Spleen (tissue), 11 donors: ENCODE results near the gene JAM3. TPM values are rescaled to one million over a fixed set of nuclear protein-coding genes. Genes with fewer than 3 reads are reported as not detected.

Source experiments
- DNase-seq: peaks from one replicate; pipeline ENCODE4 v3.0.0-alpha.2; 2020
- H3K27ac ChIP-seq, 8 donors: fragments of 200-600 bp; sonication (generic) in 7 of 8; 1 replicate in 4 of 8; 2 replicates in 4 of 8; pipeline versions ENCODE4 v1.5.0 to v1.8.0; 2016 to 2021; ENCODE audit warnings: inconsistent platforms in 4 of 8, mild to moderate bottlenecking in 4 of 8, moderate library complexity in 1 of 8
- H3K27me3 ChIP-seq, 7 donors: fragments of 200-600 bp; sonication (generic) in 6 of 7; replicated peaks in 1 of 7; 1 replicate in 4 of 7; 2 replicates in 3 of 7; pipeline versions ENCODE4 v1.5.0 to v1.8.0; 2016 to 2021; ENCODE audit warnings: inconsistent platforms in 3 of 7, mild to moderate bottlenecking in 1 of 7
- H3K36me3 ChIP-seq, 6 donors: fragments of 200-600 bp; sonication (generic) in 5 of 6; 1 replicate in 4 of 6; 2 replicates in 2 of 6; pipeline versions ENCODE4 v1.5.0 to v1.8.0; 2016 to 2021; ENCODE audit warnings: inconsistent platforms in 2 of 6
- H3K4me1 ChIP-seq, 6 donors: fragments of 200-600 bp; sonication (generic) in 5 of 6; 1 replicate in 3 of 6; 2 replicates in 3 of 6; pipeline versions ENCODE4 v1.5.0 to v1.8.0; 2016 to 2021; ENCODE audit warnings: inconsistent platforms in 3 of 6
- H3K4me3 ChIP-seq, 8 donors: fragments of 200-600 bp; sonication (generic) in 7 of 8; 1 replicate in 4 of 8; 2 replicates in 4 of 8; pipeline versions ENCODE4 v1.5.0 to v1.8.0; 2016 to 2021; ENCODE audit warnings: inconsistent platforms in 4 of 8, mild to moderate bottlenecking in 4 of 8, moderate library complexity in 2 of 8
- H3K9me3 ChIP-seq, 8 donors: fragments of 200-600 bp; sonication (generic) in 7 of 8; 1 replicate in 4 of 8; 2 replicates in 4 of 8; pipeline versions ENCODE4 v1.5.0 to v1.8.0; 2016 to 2021; ENCODE audit warnings: inconsistent platforms in 4 of 8
- POLR2A ChIP-seq, 3 donors: fragments of 450-650 bp; IDR thresholded peaks; one replicate each; pipeline ENCODE4 v1.5.1; 2017; ENCODE audit warnings: antibody characterized with exemption in 3 of 3, mild to moderate bottlenecking in 1 of 3
- POLR2AphosphoS5 ChIP-seq, 3 donors: sonication (generic); formaldehyde crosslinking; IDR thresholded peaks; one replicate each; pipeline ENCODE4 v1.5.1; 2017; ENCODE audit warnings: antibody characterized with exemption in 3 of 3
- WGBS, 5 donors: extraction: QIAGEN DNeasy Blood & Tissue Kit in 3 of 5; methylation state at CpG; one replicate each; pipeline versions ENCODE4 v1.1.5 to v1.1.7; 2013 to 2018; 5-methylcytosine and 5-hydroxymethylcytosine counted together
- intact Hi-C: fragments of 100-400 bp; cut with DNase I; formaldehyde crosslinking; loops from one replicate; pipeline ENCODE4 v1.15.0; 2023; ENCODE audit warnings: low total_unique reads
- polyA plus RNA-seq, 3 donors: library from polyadenylated mRNA; stranded (reverse); fragments of 200-250 nt; gene quantifications; one replicate each; pipeline ENCODE4 v1.2.1, GENCODE V29; 2013
- total RNA-seq, 7 donors: library from RNA; depleted of rRNA in 3 of 7; stranded (reverse); fragments of >200 nt in 3 of 7; fragmentation: NEBNext Ultra II Directional in 4 of 7; extraction: Animal tissue kit (Norgen Biotek cat#: 25700) in 4 of 7; gene quantifications; one replicate each; pipeline versions ENCODE4 v1.1.0 to v1.2.1, GENCODE V29; 2016 to 2021
- TF ChIP-seq, protein P1 (sequence below), 11 experiments: fragments of 200-600 bp in 7 of 11; fragments of 450-650 bp in 4 of 11; sonication (generic) in 4 of 11; IDR thresholded peaks in 8 of 11; conservative IDR thresholded peaks in 3 of 11; 1 replicate in 7 of 11; 2 replicates in 4 of 11; pipeline versions ENCODE4 v1.4.0 to v1.8.0; 2016 to 2021; ENCODE audit warnings: antibody characterized with exemption in 11 of 11, inconsistent platforms in 4 of 11, mild to moderate bottlenecking in 1 of 11
- donor health status: healthy with polysubstance abuse.
- donor health status: DM: no; HTN: no; CAD: no; lungs with moderate emphysema.
- donor health status: DM: no; HTN: no; CAD: no.
- donor health status: Bipolar disorder and iron deficiency.
- donor health status: healthy.
- donor health status: DM: no; HTN: no; CAD: no.
- donor health status: DM: yes; HTN: yes; CAD: no.

The JAM3 gene
- total and polyA plus RNA-seq, 10 donors: 9.5 to 28.7 (median 23.2) TPM

DNA sequence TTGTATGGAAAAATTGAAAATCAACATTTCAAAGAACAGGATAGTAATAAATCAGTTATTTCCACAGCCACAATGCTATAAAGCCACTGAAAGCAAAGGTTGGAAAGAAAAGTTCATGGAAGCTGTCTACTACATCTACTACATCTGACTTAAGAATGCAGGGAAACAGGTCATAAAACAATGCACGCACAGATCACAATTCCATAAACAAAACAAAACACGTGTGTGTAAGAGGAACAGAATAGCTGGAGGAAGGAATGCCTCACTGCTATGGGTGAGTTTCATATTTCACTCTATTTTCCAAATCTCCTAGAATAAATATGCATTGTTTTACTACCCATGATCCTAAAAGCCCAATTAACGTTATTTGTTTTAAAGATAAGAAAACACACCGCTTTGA lies 88.6 kb downstream of the JAM3 start:
- TF ChIP-seq, protein P1, sequence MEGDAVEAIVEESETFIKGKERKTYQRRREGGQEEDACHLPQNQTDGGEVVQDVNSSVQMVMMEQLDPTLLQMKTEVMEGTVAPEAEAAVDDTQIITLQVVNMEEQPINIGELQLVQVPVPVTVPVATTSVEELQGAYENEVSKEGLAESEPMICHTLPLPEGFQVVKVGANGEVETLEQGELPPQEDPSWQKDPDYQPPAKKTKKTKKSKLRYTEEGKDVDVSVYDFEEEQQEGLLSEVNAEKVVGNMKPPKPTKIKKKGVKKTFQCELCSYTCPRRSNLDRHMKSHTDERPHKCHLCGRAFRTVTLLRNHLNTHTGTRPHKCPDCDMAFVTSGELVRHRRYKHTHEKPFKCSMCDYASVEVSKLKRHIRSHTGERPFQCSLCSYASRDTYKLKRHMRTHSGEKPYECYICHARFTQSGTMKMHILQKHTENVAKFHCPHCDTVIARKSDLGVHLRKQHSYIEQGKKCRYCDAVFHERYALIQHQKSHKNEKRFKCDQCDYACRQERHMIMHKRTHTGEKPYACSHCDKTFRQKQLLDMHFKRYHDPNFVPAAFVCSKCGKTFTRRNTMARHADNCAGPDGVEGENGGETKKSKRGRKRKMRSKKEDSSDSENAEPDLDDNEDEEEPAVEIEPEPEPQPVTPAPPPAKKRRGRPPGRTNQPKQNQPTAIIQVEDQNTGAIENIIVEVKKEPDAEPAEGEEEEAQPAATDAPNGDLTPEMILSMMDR (IDR thresholded peaks at IDR 0.05 in 8 of 11, conservative IDR thresholded peaks at IDR 0.05 in 3 of 11): no peak
- no peak for TF ChIP-seq POLR2A (IDR thresholded peaks at IDR 0.05)
- no peak for TF ChIP-seq POLR2AphosphoS5 (IDR thresholded peaks at IDR 0.05)
- Histone ChIP-seq H3K4me3 (no peak overlapping the region), H3K27me3 (no peaks in the 10 kb centered on the region), H3K36me3 (peaks cover 0 to 100% (median 68%) of the 10 kb centered on the region in 6 donors), H3K4me1 (no peaks in the 10 kb centered on the region), H3K9me3 (no peaks in the 10 kb centered on the region), H3K27ac (no peak overlapping the region)
- intact Hi-C loops: no loop called here
- DNase-seq: no peak
- 87 to 90% (median 88%) methylated on average over 4 of the region's 4 CpGs for WGBS, 5 donors

DNA sequence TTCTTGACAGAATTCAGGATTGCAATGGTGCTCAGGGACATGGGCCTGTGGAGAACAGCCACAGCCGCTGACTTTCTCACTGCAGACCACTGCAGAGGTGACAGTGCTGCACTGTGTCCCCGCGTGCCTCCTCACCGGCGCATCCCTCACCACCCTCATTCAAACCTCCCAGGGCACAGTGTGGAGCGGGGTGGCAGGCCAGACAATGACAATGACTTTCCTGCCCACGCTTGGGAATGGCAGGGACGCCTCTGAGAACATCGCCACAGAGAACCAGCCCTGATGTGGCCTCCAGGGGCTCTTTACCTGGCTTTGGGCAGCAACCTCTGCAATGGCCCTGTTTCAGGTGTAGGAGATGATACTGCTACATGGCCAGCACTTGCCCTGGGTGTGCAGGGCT lies 89.2 kb downstream of the JAM3 start:
- H3K27ac ChIP-seq: no peak overlapping the region
- H3K36me3 ChIP-seq: peaks cover 0 to 100% (median 66%) of the 10 kb centered on the region in 6 donors
- WGBS, 5 donors: 91 to 97% (median 95%) methylated on average over 7 to 9 of the region's 9 CpGs
- intact Hi-C loops: no loop called here
- no peaks in the 10 kb centered on the region for H3K9me3 ChIP-seq
- H3K27me3 ChIP-seq: no peaks in the 10 kb centered on the region
- no peak for DNase-seq
- TF ChIP-seq POLR2A (IDR thresholded peaks at IDR 0.05) (no peak), POLR2AphosphoS5 (IDR thresholded peaks at IDR 0.05) (no peak)
- TF ChIP-seq, protein P1 (IDR thresholded peaks at IDR 0.05 in 8 of 11, conservative IDR thresholded peaks at IDR 0.05 in 3 of 11): no peak
- H3K4me3 ChIP-seq: no peak overlapping the region
- H3K4me1 ChIP-seq: no peaks in the 10 kb centered on the region

DNA sequence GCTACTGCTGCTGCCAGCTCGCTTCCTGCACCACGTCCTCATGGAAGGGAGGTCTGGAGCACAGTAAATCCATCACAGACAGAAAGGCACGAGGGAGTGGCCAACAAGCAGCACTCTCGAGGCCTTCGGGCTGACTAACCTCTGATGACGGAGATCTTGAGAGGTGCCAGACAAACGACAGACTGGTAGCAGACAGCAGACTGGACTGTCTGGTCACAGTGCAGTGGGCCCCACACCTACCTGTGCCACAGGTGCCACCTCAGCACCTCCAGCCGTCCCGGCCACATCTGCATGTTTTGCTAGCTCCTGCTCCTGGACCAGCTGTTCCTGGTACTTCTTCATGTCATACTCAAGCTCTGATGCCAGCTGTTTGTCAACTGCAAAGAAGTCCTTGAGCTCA lies 90.8 kb downstream of the JAM3 start:
- Histone ChIP-seq H3K36me3 (peaks cover 0 to 100% (median 62%) of the 10 kb centered on the region in 6 donors), H3K27me3 (no peaks in the 10 kb centered on the region), H3K9me3 (no peaks in the 10 kb centered on the region), H3K4me1 (no peaks in the 10 kb centered on the region), H3K27ac (no peak overlapping the region), H3K4me3 (no peak overlapping the region)
- no peak for DNase-seq
- intact Hi-C loops: no loop called here
- no peak for TF ChIP-seq POLR2A (IDR thresholded peaks at IDR 0.05)
- TF ChIP-seq POLR2AphosphoS5 (IDR thresholded peaks at IDR 0.05): no peak
- TF ChIP-seq, protein P1 (IDR thresholded peaks at IDR 0.05 in 8 of 11, conservative IDR thresholded peaks at IDR 0.05 in 3 of 11): no peak
- 92 to 95% (median 94%) methylated on average over 8 to 9 of the region's 9 CpGs for WGBS, 5 donors

DNA sequence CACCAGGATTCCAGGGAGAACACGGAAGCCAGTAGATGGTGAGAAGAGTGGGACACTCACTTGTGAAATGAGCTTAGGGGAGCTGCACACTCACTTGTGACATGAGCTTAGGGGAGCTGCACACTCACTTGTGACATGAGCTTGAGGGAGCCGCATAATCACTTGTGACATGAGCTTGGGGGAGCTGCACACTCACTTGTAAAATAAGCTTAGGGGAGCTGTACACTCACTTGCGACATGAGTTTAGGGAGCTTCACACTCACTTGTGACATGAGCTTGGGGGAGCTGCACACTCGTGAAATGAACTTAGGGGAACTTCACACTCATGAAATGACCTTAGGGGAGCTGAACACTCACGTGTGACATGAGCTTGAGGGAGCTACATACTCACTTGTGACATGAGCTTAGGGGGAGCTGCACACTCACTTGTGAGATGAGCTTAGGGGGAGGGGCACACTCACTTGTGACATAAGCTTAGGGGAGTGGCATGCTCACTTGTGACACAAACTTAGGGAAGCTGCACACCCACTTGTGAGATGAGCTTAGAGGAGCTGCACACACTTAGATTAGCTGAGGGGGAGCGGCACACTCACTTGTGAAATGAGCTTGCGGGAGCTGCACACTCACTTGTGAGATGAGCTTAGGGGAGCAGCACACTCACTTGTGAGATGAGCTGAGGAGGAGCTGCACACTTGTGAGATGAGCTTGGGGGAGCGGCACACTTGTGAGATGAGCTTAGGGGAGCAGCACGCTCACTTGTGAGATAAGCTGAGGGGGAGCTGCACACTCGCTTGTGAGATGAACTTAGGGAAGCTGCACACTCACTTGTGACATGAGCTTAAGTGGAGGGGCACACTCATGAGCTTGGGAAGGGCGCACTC lies 95.9 kb downstream of the JAM3 start:
- no peaks in the 10 kb centered on the region for H3K4me1 ChIP-seq
- peaks cover 0 to 94% (median 48%) of the 10 kb centered on the region in 6 donors for H3K36me3 ChIP-seq
- no peaks in the 10 kb centered on the region for H3K9me3 ChIP-seq
- no peak overlapping the region for H3K4me3 ChIP-seq
- WGBS, 5 donors: 91 to 98% (median 93%) methylated on average over 11 of the region's 11 CpGs
- H3K27me3 ChIP-seq: no peaks in the 10 kb centered on the region
- DNase-seq: no peak
- TF ChIP-seq POLR2A (IDR thresholded peaks at IDR 0.05): no peak
- no peak for TF ChIP-seq POLR2AphosphoS5 (IDR thresholded peaks at IDR 0.05)
- TF ChIP-seq, protein P1 (IDR thresholded peaks at IDR 0.05 in 8 of 11, conservative IDR thresholded peaks at IDR 0.05 in 3 of 11): no peak
- H3K27ac ChIP-seq: no peak overlapping the region
- intact Hi-C loops: no loop called here
